Endothelial cell (in vitro differentiated cells): Measurements from ENCODE around the gene C5. TPM values are rescaled to one million over a fixed set of nuclear protein-coding genes. Genes with fewer than 3 reads are reported as not detected.

Experiments used
- DNase-seq: peaks from one replicate; pipeline ENCODE4 v3.0.0; 2021; ENCODE audit warnings: low spot score
- H3K27ac Mint-ChIP-seq: one replicate; pipeline ENCODE4 v1.8.0; 2021; ENCODE audit warnings: mixed read lengths, inconsistent platforms; ENCODE audit not compliant: unreplicated experiment
- H3K27me3 Mint-ChIP-seq: one replicate; pipeline ENCODE4 v1.8.0; 2021; ENCODE audit warnings: mild to moderate bottlenecking, moderate library complexity, mixed read lengths, inconsistent platforms; ENCODE audit not compliant: unreplicated experiment
- H3K36me3 Mint-ChIP-seq: one replicate; pipeline ENCODE4 v1.8.0; 2021; ENCODE audit warnings: mild to moderate bottlenecking, low read depth, mixed read lengths, inconsistent platforms; ENCODE audit not compliant: unreplicated experiment
- H3K4me1 Mint-ChIP-seq: one replicate; pipeline ENCODE4 v1.8.0; 2021; ENCODE audit warnings: mild to moderate bottlenecking, mixed read lengths, inconsistent platforms; ENCODE audit not compliant: unreplicated experiment
- H3K4me3 Mint-ChIP-seq: one replicate; pipeline ENCODE4 v1.8.0; 2021; ENCODE audit warnings: mild to moderate bottlenecking, mixed read lengths, inconsistent platforms; ENCODE audit not compliant: unreplicated experiment
- H3K9me3 Mint-ChIP-seq: one replicate; pipeline ENCODE4 v1.8.0; 2021; ENCODE audit warnings: mixed read lengths, inconsistent platforms; ENCODE audit not compliant: unreplicated experiment
- total RNA-seq: library from RNA; stranded (reverse); fragmentation: NEBNext Ultra II Directional; extraction: Animal tissue kit (Norgen Biotek cat#: 25700); gene quantifications from one replicate; pipeline ENCODE4 v1.2.1, GENCODE V29; 2021; ENCODE audit not compliant: unreplicated experiment
- TF ChIP-seq, protein P1 (sequence below): fragments of 200-600 bp; sonication (generic); IDR thresholded peaks from one replicate; pipeline ENCODE4 v1.5.0; 2021; ENCODE audit warnings: antibody characterized with exemption; ENCODE audit not compliant: unreplicated experiment

The C5 gene
- total RNA-seq, 1 donor from 2014 or later: 0.41 TPM

DNA sequence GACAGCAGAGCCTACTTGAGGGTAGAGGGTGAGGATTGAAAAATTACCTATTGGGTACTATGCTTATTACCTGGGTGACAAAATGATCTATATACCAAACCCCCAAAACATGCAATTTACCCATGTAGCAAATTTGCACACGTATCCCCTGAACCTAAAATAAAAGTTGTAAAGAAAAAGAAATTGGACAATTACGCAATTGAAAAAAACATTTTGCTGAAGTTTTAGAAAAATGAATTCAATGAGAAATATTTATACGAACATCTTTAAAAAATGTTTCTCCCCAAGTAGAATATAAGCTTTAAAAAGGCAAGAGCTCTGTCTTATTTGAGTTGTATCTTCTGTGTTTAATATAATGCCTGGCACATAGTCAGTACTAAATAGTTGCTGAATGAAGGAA, 93.2 kb downstream of the C5 start:
- Mint-ChIP-seq H3K4me1 (peaks cover 4% of the 10 kb centered on the region), H3K27ac (no peak overlapping the region), H3K4me3 (no peak overlapping the region), H3K36me3 (no peaks in the 10 kb centered on the region), H3K27me3 (no peaks in the 10 kb centered on the region), H3K9me3 (no peaks in the 10 kb centered on the region)
- no peak for DNase-seq
- TF ChIP-seq, protein P1, sequence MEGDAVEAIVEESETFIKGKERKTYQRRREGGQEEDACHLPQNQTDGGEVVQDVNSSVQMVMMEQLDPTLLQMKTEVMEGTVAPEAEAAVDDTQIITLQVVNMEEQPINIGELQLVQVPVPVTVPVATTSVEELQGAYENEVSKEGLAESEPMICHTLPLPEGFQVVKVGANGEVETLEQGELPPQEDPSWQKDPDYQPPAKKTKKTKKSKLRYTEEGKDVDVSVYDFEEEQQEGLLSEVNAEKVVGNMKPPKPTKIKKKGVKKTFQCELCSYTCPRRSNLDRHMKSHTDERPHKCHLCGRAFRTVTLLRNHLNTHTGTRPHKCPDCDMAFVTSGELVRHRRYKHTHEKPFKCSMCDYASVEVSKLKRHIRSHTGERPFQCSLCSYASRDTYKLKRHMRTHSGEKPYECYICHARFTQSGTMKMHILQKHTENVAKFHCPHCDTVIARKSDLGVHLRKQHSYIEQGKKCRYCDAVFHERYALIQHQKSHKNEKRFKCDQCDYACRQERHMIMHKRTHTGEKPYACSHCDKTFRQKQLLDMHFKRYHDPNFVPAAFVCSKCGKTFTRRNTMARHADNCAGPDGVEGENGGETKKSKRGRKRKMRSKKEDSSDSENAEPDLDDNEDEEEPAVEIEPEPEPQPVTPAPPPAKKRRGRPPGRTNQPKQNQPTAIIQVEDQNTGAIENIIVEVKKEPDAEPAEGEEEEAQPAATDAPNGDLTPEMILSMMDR: no peak

DNA sequence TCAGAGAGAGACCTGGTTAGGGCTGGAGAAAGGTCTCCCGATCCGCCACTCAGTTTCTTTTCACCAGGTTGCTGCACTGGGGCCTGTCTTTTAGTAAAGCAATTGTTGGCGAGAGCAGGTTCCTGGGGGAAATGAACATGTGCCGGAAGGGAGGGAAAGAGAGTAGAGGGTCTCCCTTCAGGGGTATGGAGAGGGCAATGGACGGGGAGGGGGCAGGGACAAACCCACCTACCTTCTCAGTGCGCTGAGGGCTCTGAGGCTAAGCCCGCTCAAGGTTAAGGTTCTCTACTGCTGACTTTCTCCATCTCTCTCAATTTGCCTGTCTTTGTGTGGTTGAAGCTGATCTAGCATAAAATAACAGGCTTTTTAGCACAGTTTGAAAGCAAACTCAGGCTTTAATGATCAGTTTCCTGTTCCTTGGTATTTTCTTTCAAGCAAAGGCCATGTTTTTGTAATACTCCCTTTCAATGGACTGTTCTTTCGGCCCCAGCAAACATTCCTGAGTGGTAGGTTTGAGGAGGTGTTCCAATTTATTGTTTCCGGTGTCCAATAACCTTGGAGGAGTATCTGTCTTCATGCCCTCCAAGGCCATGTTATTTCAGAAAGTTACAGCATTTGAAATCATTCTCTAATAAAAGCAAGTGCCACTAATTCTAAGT, 98.0 kb downstream of the C5 start:
- Mint-ChIP-seq H3K4me1 (peaks cover 12% of the 10 kb centered on the region), H3K9me3 (no peaks in the 10 kb centered on the region), H3K27ac (no peak overlapping the region), H3K36me3 (no peaks in the 10 kb centered on the region), H3K27me3 (no peaks in the 10 kb centered on the region), H3K4me3 (no peak overlapping the region)
- TF ChIP-seq, protein P1: no peak
- no peak for DNase-seq

DNA sequence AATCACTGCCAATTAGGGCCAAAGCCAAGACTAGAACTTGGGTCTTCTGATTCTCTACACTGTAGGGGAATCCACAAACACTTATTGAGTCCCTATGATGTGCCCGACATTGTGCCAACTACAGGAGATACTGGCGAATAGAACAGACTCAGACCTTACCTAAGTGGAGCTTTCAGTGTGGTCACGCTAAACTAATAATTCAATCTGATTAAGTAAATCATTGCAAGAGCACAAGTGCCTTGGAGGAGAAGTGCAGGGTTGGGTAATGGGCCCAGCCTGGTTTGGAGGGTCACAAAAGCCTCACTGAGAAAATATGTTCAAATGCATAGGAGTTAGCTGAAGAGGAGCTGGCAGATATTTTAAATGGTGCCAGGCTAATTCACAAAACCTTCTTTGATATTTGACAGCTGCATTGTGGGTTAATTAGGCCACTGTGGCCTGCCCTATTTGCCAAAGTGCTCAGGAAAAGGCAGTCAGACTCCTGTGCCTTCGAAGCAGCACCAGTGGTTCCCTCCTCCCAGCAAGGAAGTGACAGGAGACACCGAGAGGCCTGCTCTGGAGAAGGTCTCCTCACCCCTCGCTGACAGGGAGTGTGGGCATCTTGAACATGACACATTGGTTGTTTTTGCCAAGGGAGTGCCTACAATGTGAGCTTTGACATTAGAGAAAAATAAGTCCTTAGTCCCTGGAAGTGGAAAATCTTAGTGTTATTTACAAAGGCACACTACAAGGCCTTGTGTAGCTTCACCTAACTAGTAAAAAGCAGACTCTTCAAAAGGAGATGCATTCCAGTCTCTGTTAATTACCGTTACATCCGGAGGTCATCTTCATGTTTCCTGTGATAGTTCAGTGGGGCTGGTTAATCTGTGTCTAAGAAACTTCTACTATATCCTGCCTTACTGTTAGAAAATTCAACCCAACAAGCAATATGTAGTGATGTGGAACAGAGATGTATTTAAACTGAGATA, 99.4 kb downstream of the C5 start:
- DNase-seq: no peak
- no peaks in the 10 kb centered on the region for H3K36me3 Mint-ChIP-seq
- no peaks in the 10 kb centered on the region for H3K9me3 Mint-ChIP-seq
- peaks cover 12% of the 10 kb centered on the region for H3K4me1 Mint-ChIP-seq
- peak overlapping the region; percentile 78 for H3K27ac Mint-ChIP-seq
- H3K27me3 Mint-ChIP-seq: no peaks in the 10 kb centered on the region
- TF ChIP-seq, protein P1: no peak
- H3K4me3 Mint-ChIP-seq: no peak overlapping the region

DNA sequence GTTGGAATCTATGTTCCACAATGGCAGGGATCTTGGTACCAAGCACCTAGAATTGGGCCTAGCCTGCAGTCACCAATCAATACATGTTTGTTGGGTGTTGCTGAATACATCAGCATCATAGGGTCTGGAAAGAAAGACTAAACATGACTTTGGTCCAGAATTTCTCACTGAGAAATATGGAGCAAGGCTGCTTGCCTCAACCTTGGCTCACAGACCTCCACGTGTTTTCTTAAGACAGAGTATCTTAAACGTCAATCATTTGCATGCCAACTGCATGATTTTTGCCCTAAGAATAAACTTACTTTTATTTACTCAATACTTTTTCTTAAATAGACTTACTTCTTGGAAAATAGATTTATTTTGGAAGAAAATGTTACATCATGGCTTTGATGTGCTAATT, 100.8 kb downstream of the C5 start:
- Mint-ChIP-seq H3K4me3 (no peak overlapping the region), H3K27me3 (no peaks in the 10 kb centered on the region), H3K9me3 (no peaks in the 10 kb centered on the region), H3K4me1 (peaks cover 21% of the 10 kb centered on the region), H3K36me3 (no peaks in the 10 kb centered on the region), H3K27ac (no peak overlapping the region)
- TF ChIP-seq, protein P1: no peak
- DNase-seq: no peak

GRCh38 chr9:120948824-120949223, 101.3 kb downstream of the C5 start:
- DNase-seq: no peak
- Mint-ChIP-seq H3K4me3 (no peak overlapping the region), H3K27me3 (no peaks in the 10 kb centered on the region), H3K27ac (no peak overlapping the region), H3K9me3 (no peaks in the 10 kb centered on the region), H3K4me1 (peaks cover 21% of the 10 kb centered on the region), H3K36me3 (no peaks in the 10 kb centered on the region)
- TF ChIP-seq, protein P1: no peak
